GM18520 (cell line): ENCODE data around the gene FGF9.

Source experiments
- ATAC-seq: cut with Tn5 transposase; IDR thresholded peaks from one replicate; pipeline ENCODE4 v1.9.1; 2021; ENCODE audit not compliant: unreplicated experiment

FGF9 gene

DNA sequence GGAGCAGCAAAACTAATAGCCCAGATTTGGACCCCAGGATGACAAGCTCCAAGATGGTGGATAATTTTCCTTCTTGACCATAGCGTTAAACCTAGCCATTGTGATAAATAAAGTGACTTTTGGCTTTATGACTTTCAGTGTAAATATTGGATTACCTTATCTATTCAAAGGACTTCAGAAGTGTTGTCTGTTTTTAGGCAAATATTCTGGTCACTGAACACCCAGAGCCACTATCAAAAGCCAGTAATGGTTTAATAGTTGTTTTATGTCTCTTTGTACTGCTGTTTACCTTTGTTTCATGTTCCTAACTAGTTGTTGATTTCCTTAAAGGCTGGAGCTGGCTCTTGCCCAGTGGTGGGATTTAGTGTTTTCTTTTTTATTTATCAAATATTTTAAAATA is 81.6 kb downstream of the FGF9 start:
- ATAC-seq, result no peak

DNA sequence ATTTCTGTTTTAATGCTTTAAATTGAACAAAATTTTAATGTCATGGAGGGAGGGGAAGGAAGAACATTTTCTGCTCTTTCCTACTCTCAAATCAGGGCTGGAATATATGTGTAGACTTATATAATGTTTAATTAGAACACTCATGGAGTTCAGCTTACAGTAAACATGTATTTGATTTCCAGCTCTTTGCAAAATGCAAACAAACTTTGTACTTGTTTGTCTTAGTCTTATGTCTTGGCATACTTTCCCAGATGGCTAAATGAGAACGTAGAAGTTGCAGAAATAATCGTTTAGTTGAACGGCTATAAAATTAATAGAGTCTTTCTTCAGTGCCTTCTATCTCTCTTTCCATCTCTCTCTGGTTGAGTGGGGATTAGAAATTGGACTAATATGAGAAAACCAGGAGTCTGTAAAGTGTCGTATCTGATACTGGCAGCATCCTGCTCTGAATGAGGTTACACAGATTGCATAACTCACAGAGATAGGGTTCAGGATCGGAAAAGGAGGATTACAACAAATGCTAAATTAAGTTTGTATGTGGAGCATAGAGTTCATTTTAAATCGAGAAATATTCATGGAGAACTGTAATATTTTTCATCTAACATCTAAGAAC is 82.3 kb downstream of the FGF9 start:
- no peak for ATAC-seq
